IMR-90 (cell line): ENCODE data around the gene SP2. TPM values are rescaled to one million over a fixed set of nuclear protein-coding genes. Genes with fewer than 3 reads are reported as not detected.

Source experiments
- ATAC-seq: fragments of 200-7000 bp; cut with Tn5 transposase; 2 replicates; pipeline ENCODE4 v1.9.1; 2020; ENCODE audit warnings: low read depth, mild to moderate bottlenecking, moderate library complexity
- BruUV-seq: library from RNA; stranded (reverse); fragments of 400-500 nt; replicated peaks from 2 replicates; lab custom pipeline; 2021; lab: Mats Ljungman, UMichigan
- CTCF ChIA-PET: fragments of 300-600 bp; formaldehyde crosslinking; extraction: SDS; loops from one replicate; lab custom pipeline; 2021; ENCODE audit warnings: antibody characterized with exemption; lab: Yijun Ruan, JAX
- POLR2A ChIA-PET: fragments of 300-600 bp; sonication (Branson Sonifier 250); formaldehyde crosslinking; loops from one replicate; lab custom pipeline; 2022; ENCODE audit warnings: antibody characterized with exemption; ENCODE audit not compliant: unreplicated experiment; lab: Charles Lee
- DNase-seq: peaks from one replicate; pipeline ENCODE4 v3.0.0; 2013
- H2AFZ ChIP-seq: replicated peaks from 2 replicates; pipeline ENCODE3; 2013; ENCODE audit warnings: low read length, mild to moderate bottlenecking; ENCODE audit not compliant: poor library complexity
- H2AK5ac ChIP-seq: 2 replicates; pipeline ENCODE4 v1.6.1; 2013; ENCODE audit warnings: low read depth, low read length, inconsistent platforms
- H2AK9ac ChIP-seq: replicated peaks from 2 replicates; pipeline ENCODE3; 2013; ENCODE audit warnings: mild to moderate bottlenecking, low read depth, low read length, moderate library complexity; ENCODE audit not compliant: poor library complexity
- H2BK120ac ChIP-seq: 2 replicates; pipeline ENCODE4 v1.6.1; 2013; ENCODE audit warnings: low read depth, low read length, inconsistent platforms
- H2BK15ac ChIP-seq: 3 replicates; pipeline ENCODE4 v1.6.1; 2013; ENCODE audit warnings: low read depth, low read length, inconsistent platforms
- H2BK20ac ChIP-seq: 2 replicates; pipeline ENCODE4 v1.6.1; 2013; ENCODE audit warnings: low read depth, mild to moderate bottlenecking, inconsistent platforms, low read length, moderate library complexity
- H2BK5ac ChIP-seq: 2 replicates; pipeline ENCODE4 v1.6.1; 2013; ENCODE audit warnings: mild to moderate bottlenecking, low read depth, low read length, inconsistent platforms; ENCODE audit not compliant: poor library complexity, severe bottlenecking
- H3K14ac ChIP-seq: replicated peaks from 2 replicates; pipeline ENCODE4 v1.6.1; 2013; ENCODE audit warnings: low read depth, low read length, inconsistent platforms
- H3K18ac ChIP-seq: 2 replicates; pipeline ENCODE4 v1.6.1; 2013; ENCODE audit warnings: low read depth, low read length, control low read depth
- H3K23ac ChIP-seq: 2 replicates; pipeline ENCODE4 v1.6.1; 2013; ENCODE audit warnings: low read depth, low read length, inconsistent platforms
- H3K27ac ChIP-seq: 2 replicates; pipeline ENCODE4 v1.5.1; 2013; ENCODE audit warnings: mild to moderate bottlenecking, control low read depth, low read length; ENCODE audit not compliant: insufficient read depth
- H3K27me3 ChIP-seq: 2 replicates; pipeline ENCODE4 v1.6.1; 2013; ENCODE audit warnings: low read length; ENCODE audit not compliant: control insufficient read depth, insufficient read depth
- H3K36me3 ChIP-seq: 2 replicates; pipeline ENCODE4 v1.6.1; 2013; ENCODE audit warnings: low read length, mixed read lengths; ENCODE audit not compliant: control insufficient read depth, insufficient read depth
- H3K4ac ChIP-seq: 2 replicates; pipeline ENCODE4 v1.6.1; 2013; ENCODE audit warnings: low read depth, low read length, inconsistent platforms
- H3K4me1 ChIP-seq: 2 replicates; pipeline ENCODE4 v1.6.1; 2013; ENCODE audit warnings: low read length, mixed read lengths; ENCODE audit not compliant: control insufficient read depth, insufficient read depth
- H3K4me2 ChIP-seq: 2 replicates; pipeline ENCODE4 v1.6.1; 2013; ENCODE audit warnings: low read depth, mild to moderate bottlenecking, control low read depth, low read length, moderate library complexity
- H3K4me3 ChIP-seq: 2 replicates; pipeline ENCODE4 v1.5.1; 2013; ENCODE audit warnings: low read depth, mild to moderate bottlenecking, control low read depth, low read length, moderate library complexity; ENCODE audit not compliant: insufficient read depth
- H3K56ac ChIP-seq: 2 replicates; pipeline ENCODE4 v1.6.1; 2013; ENCODE audit warnings: low read length, inconsistent platforms; ENCODE audit not compliant: insufficient read depth; ENCODE audit errors: extremely low read depth
- H3K79me1 ChIP-seq, 2 experiments: 2 replicates each; pipeline ENCODE4 v1.6.1; 2013; ENCODE audit warnings: low read length in 2 of 2, inconsistent platforms in 1 of 2, low read depth in 1 of 2
- H3K9ac ChIP-seq: 2 replicates; pipeline ENCODE4 v1.6.1; 2013; ENCODE audit warnings: low read depth, low read length, control low read depth
- H3K9me1 ChIP-seq: 2 replicates; pipeline ENCODE4 v1.6.1; 2013; ENCODE audit warnings: low read length, inconsistent platforms; ENCODE audit not compliant: insufficient read depth
- H3K9me3 ChIP-seq: 2 replicates; pipeline ENCODE4 v1.6.1; 2013; ENCODE audit warnings: low read length; ENCODE audit not compliant: control insufficient read depth, insufficient read depth
- H4K20me1 ChIP-seq: 2 replicates; pipeline ENCODE4 v1.6.1; 2013; ENCODE audit warnings: low read length, inconsistent platforms; ENCODE audit not compliant: insufficient read depth
- H4K5ac ChIP-seq: 2 replicates; pipeline ENCODE4 v1.6.1; 2013; ENCODE audit warnings: mild to moderate bottlenecking, low read depth, low read length, control low read depth
- H4K8ac ChIP-seq, 2 experiments: 2 replicates each; pipeline ENCODE4 v1.6.1; 2013; ENCODE audit warnings: low read depth in 2 of 2, low read length in 2 of 2, control low read depth in 1 of 2, inconsistent platforms in 1 of 2
- H4K91ac ChIP-seq: 2 replicates; pipeline ENCODE4 v1.6.1; 2013; ENCODE audit warnings: low read depth, low read length, inconsistent platforms; ENCODE audit not compliant: insufficient read depth
- BHLHE40 ChIP-seq: fragments of 150-350 bp; IDR thresholded peaks from 2 replicates; pipeline ENCODE4 v1.6.1; 2016; ENCODE audit warnings: mild to moderate bottlenecking, low read depth, low read length
- MAFK ChIP-seq: IDR thresholded peaks from 2 replicates; pipeline ENCODE4 v1.6.1; 2012; ENCODE audit warnings: low read depth, low read length, improper control_type of control experiment
- MXI1 ChIP-seq: IDR thresholded peaks from 2 replicates; pipeline ENCODE4 v1.6.1; 2012; ENCODE audit warnings: low read depth, mild to moderate bottlenecking, low read length, moderate library complexity, borderline replicate concordance
- POLR2A ChIP-seq: IDR thresholded peaks from 2 replicates; pipeline ENCODE4 v1.6.1; 2012; ENCODE audit warnings: mild to moderate bottlenecking, low read depth, low read length
- RAD21 ChIP-seq: IDR thresholded peaks from 2 replicates; pipeline ENCODE4 v1.6.1; 2012; ENCODE audit warnings: low read length, improper control_type of control experiment
- WGBS, 2 experiments: methylation state at CpG; one replicate each; pipeline versions ENCODE4 v1.1.5 to v1.1.7; 2013; ENCODE audit warnings: missing lambda C conversion rate in 2 of 2; ENCODE audit not compliant: insufficient read length in 1 of 2; ENCODE audit errors: extremely low coverage in 2 of 2; 5-methylcytosine and 5-hydroxymethylcytosine counted together
- dilution Hi-C: fragments of 300-500 bp; cut with HindIII; formaldehyde crosslinking; loops from one replicate; pipeline ENCODE4 v1.14.3; 2018; ENCODE audit warnings: low sequenced_read_pairs; ENCODE audit not compliant: unreplicated experiment
- in situ Hi-C: fragments of 300-500 bp; cut with MboI; formaldehyde crosslinking; loops from 3 replicates; pipeline ENCODE4 v1.14.3; 2019; ENCODE audit warnings: low sequenced_read_pairs, inconsistent platforms, mixed read lengths
- intact Hi-C: fragments of 100-400 bp; cut with micrococcal nuclease; formaldehyde crosslinking; loops from 2 replicates; pipeline ENCODE4 v1.10.0; 2022
- polyA plus RNA-seq, 3 experiments: library from polyadenylated mRNA; depleted of rRNA; stranded (reverse); fragments of >200 nt; gene quantifications; 2 replicates each; pipeline ENCODE4 v1.2.3, GENCODE V29; 2012; ENCODE audit warnings: low replicate concordance in 1 of 3
- total RNA-seq: library from RNA; depleted of rRNA; stranded (reverse); fragments of >200 nt; gene quantifications from 2 replicates; pipeline ENCODE4 v1.2.3, GENCODE V29; 2012
- TF ChIP-seq, protein P1 (sequence below): conservative IDR thresholded peaks from 2 replicates; pipeline ENCODE4 v1.5.1; 2012; ENCODE audit warnings: mild to moderate bottlenecking, low read depth, low read length, improper control_type of control experiment
- TF ChIP-seq, protein P2 (sequence below): fragments of 150-350 bp; IDR thresholded peaks from 2 replicates; pipeline ENCODE4 v1.6.1; 2017; ENCODE audit warnings: mild to moderate bottlenecking, antibody characterized with exemption, low read length, low read depth

SP2 gene
- total and polyA plus RNA-seq, 2 of the 4 experiments (the other 2 are of a cell fraction): 0.72 to 13.8 TPM

DNA sequence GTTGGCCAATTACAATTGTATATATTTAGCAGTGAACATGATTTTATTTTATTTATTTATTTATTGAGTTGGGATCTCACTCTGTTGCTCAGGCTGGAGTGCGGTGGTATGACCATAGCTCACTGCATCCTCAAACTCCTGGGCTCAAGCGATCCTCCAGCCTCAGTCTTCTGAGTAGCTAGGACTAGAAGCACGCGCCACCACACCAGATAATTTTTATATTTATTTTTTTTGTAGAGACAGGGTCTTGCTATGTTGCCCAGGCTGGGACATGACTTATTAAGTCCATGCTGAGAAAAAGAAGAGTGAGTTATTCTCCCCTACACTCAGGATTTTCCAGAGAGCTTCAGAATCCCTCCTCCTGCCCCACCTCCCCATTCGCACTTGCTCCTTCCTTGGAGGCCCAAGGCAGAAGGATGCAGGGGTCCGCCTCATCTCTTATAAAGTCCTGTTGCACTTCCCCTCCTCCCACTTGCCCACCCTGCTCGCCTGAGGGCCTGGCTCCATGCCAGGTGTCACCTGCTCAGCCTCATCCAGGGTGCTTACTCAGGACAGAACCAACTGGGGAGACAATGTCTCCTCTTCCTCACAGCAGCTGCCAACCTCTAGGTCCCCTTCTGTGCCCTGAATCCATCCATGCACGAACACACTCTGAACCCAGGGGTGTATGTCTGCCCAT is 16.1 kb upstream of the SP2 start:
- Histone ChIP-seq H3K36me3 (no peaks in the 10 kb centered on the region), H3K14ac (no peak overlapping the region), H2AK5ac (peak overlapping the region; percentile 19), H3K56ac (no peak overlapping the region), H3K23ac (no peak overlapping the region), H3K79me1 (no peaks in the 10 kb centered on the region), H3K27me3 (peaks cover 7% of the 10 kb centered on the region), H2AK9ac (no peak overlapping the region), H3K4me3 (no peak overlapping the region), H2AFZ (peak overlapping the region; percentile 33), H3K4me1 (peaks cover 15% of the 10 kb centered on the region), H3K9me1 (no peaks in the 10 kb centered on the region), H3K18ac (no peak overlapping the region), H2BK15ac (no peak overlapping the region), H3K27ac (no peak overlapping the region), H4K8ac (no peak overlapping the region), H3K9me3 (no peaks in the 10 kb centered on the region), H3K4ac (no peak overlapping the region), H4K91ac (no peak overlapping the region), H2BK120ac (no peak overlapping the region), H4K5ac (no peak overlapping the region), H2BK5ac (no peak overlapping the region), H2BK20ac (no peak overlapping the region), H3K9ac (no peak overlapping the region), H4K20me1 (no peaks in the 10 kb centered on the region), H3K4me2 (no peak overlapping the region)
- ATAC-seq (no peak), DNase-seq (no peak)
- in situ Hi-C loops: no loop called here
- 100% methylated on average over 1 of the region's 8 CpGs; no CpG with 5 or more reads in 1 of the 2 experiments for WGBS, 2 experiments
- no TSS peak for BruUV-seq
- CTCF ChIA-PET: interaction anchor here (1.0 kb wide), 1 partner anchor 39 kb away, joined by 3 read pairs; the partner anchor contains the start of gene SCRN2
- dilution Hi-C loops: no loop called here
- TF ChIP-seq BHLHE40: no peak
- TF ChIP-seq, protein P1, sequence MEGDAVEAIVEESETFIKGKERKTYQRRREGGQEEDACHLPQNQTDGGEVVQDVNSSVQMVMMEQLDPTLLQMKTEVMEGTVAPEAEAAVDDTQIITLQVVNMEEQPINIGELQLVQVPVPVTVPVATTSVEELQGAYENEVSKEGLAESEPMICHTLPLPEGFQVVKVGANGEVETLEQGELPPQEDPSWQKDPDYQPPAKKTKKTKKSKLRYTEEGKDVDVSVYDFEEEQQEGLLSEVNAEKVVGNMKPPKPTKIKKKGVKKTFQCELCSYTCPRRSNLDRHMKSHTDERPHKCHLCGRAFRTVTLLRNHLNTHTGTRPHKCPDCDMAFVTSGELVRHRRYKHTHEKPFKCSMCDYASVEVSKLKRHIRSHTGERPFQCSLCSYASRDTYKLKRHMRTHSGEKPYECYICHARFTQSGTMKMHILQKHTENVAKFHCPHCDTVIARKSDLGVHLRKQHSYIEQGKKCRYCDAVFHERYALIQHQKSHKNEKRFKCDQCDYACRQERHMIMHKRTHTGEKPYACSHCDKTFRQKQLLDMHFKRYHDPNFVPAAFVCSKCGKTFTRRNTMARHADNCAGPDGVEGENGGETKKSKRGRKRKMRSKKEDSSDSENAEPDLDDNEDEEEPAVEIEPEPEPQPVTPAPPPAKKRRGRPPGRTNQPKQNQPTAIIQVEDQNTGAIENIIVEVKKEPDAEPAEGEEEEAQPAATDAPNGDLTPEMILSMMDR: no peak
- TF ChIP-seq, protein P2, sequence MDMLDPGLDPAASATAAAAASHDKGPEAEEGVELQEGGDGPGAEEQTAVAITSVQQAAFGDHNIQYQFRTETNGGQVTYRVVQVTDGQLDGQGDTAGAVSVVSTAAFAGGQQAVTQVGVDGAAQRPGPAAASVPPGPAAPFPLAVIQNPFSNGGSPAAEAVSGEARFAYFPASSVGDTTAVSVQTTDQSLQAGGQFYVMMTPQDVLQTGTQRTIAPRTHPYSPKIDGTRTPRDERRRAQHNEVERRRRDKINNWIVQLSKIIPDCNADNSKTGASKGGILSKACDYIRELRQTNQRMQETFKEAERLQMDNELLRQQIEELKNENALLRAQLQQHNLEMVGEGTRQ: no peak
- no peak for TF ChIP-seq RAD21
- no peak for TF ChIP-seq MXI1
- no peak for TF ChIP-seq MAFK
- TF ChIP-seq POLR2A: no peak
- POLR2A ChIA-PET: no interaction called here
- intact Hi-C loops: no loop called here
